ENCODE data around the gene RWDD4.

RWDD4 gene

DNA sequence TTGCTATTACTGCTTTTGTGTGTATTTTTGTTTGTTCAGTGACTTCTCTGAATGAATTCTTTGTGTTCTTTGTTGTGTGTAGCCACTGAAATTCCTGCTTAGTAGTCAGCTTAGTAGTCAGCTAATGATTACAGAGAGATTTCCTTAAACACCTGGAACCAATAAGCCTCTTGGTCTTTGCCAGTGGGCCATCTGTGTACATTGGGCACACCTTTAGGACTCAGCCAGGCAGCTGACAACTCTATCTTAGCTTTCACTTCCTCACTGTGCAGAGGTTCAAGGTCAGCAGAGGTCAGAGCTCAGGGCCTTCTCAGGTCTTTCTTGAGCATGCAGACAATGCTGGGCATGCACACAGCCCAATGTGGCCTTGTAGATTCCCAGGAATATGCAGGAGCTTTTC, 59.3 kb downstream of the RWDD4 start:
- DNase-seq (ENCODE audit: low spot score) = no peak
- TF ChIP-seq, protein P1, sequence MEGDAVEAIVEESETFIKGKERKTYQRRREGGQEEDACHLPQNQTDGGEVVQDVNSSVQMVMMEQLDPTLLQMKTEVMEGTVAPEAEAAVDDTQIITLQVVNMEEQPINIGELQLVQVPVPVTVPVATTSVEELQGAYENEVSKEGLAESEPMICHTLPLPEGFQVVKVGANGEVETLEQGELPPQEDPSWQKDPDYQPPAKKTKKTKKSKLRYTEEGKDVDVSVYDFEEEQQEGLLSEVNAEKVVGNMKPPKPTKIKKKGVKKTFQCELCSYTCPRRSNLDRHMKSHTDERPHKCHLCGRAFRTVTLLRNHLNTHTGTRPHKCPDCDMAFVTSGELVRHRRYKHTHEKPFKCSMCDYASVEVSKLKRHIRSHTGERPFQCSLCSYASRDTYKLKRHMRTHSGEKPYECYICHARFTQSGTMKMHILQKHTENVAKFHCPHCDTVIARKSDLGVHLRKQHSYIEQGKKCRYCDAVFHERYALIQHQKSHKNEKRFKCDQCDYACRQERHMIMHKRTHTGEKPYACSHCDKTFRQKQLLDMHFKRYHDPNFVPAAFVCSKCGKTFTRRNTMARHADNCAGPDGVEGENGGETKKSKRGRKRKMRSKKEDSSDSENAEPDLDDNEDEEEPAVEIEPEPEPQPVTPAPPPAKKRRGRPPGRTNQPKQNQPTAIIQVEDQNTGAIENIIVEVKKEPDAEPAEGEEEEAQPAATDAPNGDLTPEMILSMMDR (IDR thresholded peaks at IDR 0.05; ENCODE audit: borderline replicate concordance, control extremely low read depth, extremely low read depth, insufficient read depth, missing control alignments) = no peak
- in situ Hi-C loops (cut with MboI; ENCODE audit: low sequenced_read_pairs, unreplicated experiment) = no loop called here

- no peak for DNase-seq (ENCODE audit: low spot score)
- in situ Hi-C loops (cut with MboI; ENCODE audit: low sequenced_read_pairs, unreplicated experiment) = no loop called here
- TF ChIP-seq, protein P1 (IDR thresholded peaks at IDR 0.05; ENCODE audit: borderline replicate concordance, control extremely low read depth, extremely low read depth, insufficient read depth, missing control alignments) = no peak
These were observed 59.7 kb downstream of the RWDD4 start for GRCh38 chr4:183599284-183599683.

GRCh38 chr4:183596067-183596757, 62.8 kb downstream of the RWDD4 start:
- in situ Hi-C loops (cut with MboI; ENCODE audit: low sequenced_read_pairs, unreplicated experiment) = no loop called here
- DNase-seq (ENCODE audit: low spot score) = no peak
- TF ChIP-seq, protein P1 (IDR thresholded peaks at IDR 0.05; ENCODE audit: borderline replicate concordance, control extremely low read depth, extremely low read depth, insufficient read depth, missing control alignments) = no peak

DNA sequence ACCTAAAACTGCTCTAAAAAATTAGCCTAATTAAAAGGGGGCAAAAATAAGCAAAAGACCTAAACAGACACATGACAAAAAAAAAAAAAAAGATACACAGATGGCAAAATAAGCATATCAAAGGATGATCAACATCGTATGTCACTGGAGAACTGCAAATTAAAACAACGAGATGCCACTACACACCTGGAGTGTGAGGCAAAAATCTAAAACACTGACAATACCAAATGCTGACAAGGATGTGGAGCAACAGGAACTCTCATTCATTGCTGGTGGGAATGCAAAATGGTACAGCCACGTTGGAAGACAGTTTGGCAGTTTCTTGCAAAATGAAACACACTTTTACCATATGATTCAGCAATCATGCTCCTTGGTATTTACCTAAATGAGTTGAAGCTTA, 64.2 kb downstream of the RWDD4 start:
- TF ChIP-seq, protein P1 (IDR thresholded peaks at IDR 0.05; ENCODE audit: borderline replicate concordance, control extremely low read depth, extremely low read depth, insufficient read depth, missing control alignments) = no peak
- in situ Hi-C loops (cut with MboI; ENCODE audit: low sequenced_read_pairs, unreplicated experiment) = no loop called here
- no peak for DNase-seq (ENCODE audit: low spot score)

DNA sequence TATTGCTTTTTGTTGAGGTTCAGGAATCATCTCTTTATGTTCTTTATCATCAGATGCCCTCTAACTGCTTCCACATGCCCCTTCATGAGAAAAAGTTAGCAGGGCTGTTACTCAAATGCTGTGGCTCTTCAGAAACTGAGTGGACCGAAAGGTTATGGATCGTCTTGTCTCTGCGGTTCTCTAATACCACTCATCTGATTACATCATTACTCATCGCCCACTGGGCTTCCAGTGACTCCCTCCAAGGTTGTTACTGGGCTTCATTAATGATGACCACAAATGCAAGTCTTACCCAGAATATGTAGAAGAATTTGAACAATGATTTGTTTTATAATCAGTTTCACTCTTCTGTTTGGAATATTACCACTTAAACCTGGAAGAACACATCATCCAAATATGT, 67.7 kb downstream of the RWDD4 start:
- TF ChIP-seq, protein P1 (IDR thresholded peaks at IDR 0.05; ENCODE audit: borderline replicate concordance, control extremely low read depth, extremely low read depth, insufficient read depth, missing control alignments) = no peak
- in situ Hi-C loops (cut with MboI; ENCODE audit: low sequenced_read_pairs, unreplicated experiment) = no loop called here
- DNase-seq (ENCODE audit: low spot score) = no peak

Measured in GM13976 (cell line).